Aorta (tissue), 5 donors: ENCODE results near the gene LUM. TPM values are rescaled to one million over a fixed set of nuclear protein-coding genes. Genes with fewer than 3 reads are reported as not detected.

Experiments
- ATAC-seq: fragments of 200-7000 bp; cut with Tn5 transposase; one replicate; pipeline ENCODE4 v1.9.1; 2022; ENCODE audit warnings: moderate library complexity; ENCODE audit not compliant: low FRiP score
- DNase-seq, 2 donors: peaks; one replicate each; pipeline ENCODE4 v3.0.0-alpha.2; 2020
- H3K27ac ChIP-seq, 2 donors: one replicate each; pipeline ENCODE4 v1.5.1; 2013; ENCODE audit warnings: low read length in 2 of 2, mild to moderate bottlenecking in 2 of 2, moderate library complexity in 2 of 2, control low read depth in 1 of 2, inconsistent platforms in 1 of 2, low read depth in 1 of 2
- H3K27me3 ChIP-seq, 2 donors: one replicate each; pipeline ENCODE4 v1.6.1; 2013; ENCODE audit warnings: control low read depth in 1 of 2, low read length in 1 of 2, mild to moderate bottlenecking in 1 of 2, moderate library complexity in 1 of 2; ENCODE audit not compliant: insufficient read depth in 2 of 2, control insufficient read depth in 1 of 2
- H3K36me3 ChIP-seq, 2 donors: one replicate each; pipeline ENCODE4 v1.6.1; 2013; ENCODE audit warnings: control low read depth in 1 of 2, low read length in 1 of 2, mild to moderate bottlenecking in 1 of 2; ENCODE audit not compliant: insufficient read depth in 2 of 2, control insufficient read depth in 1 of 2
- H3K4me1 ChIP-seq, 2 donors: one replicate each; pipeline ENCODE4 v1.6.1; 2013; ENCODE audit warnings: low read length in 2 of 2, control low read depth in 1 of 2, mild to moderate bottlenecking in 1 of 2, moderate library complexity in 1 of 2; ENCODE audit not compliant: insufficient read depth in 2 of 2, control insufficient read depth in 1 of 2
- H3K4me3 ChIP-seq, 2 donors: one replicate each; pipeline ENCODE4 v1.5.1; 2013; ENCODE audit warnings: low read length in 2 of 2, control low read depth in 1 of 2, mild to moderate bottlenecking in 1 of 2
- H3K9me3 ChIP-seq: one replicate; pipeline ENCODE4 v1.6.1; 2013; ENCODE audit warnings: mild to moderate bottlenecking, low read length; ENCODE audit not compliant: control insufficient read depth
- WGBS, 2 donors: extraction: QIAGEN DNeasy Blood & Tissue Kit; methylation state at CpG; one replicate each; pipeline ENCODE4 v1.1.7; 2013; 5-methylcytosine and 5-hydroxymethylcytosine counted together
- intact Hi-C, 2 donors: fragments of 100-400 bp; cut with DNase I; formaldehyde crosslinking; loops; one replicate each; pipeline versions ENCODE4 v1.14.2 to v1.15.0; 2022
- polyA plus RNA-seq, 2 donors: library from polyadenylated mRNA; stranded (reverse); fragments of 200-250 nt; gene quantifications; one replicate each; pipeline ENCODE4 v1.2.3, GENCODE V29; 2013
- total RNA-seq, 2 donors: library from RNA; stranded (reverse); fragmentation: NEBNext Ultra II Directional; extraction: Animal tissue kit (Norgen Biotek cat#: 25700); gene quantifications; one replicate each; pipeline ENCODE4 v1.2.1, GENCODE V29; 2021
- donor health status: healthy with polysubstance abuse.
- donor health status: Bipolar disorder and iron deficiency.
- donor health status: DM: no; HTN: no; CAD: no.
- donor health status: DM: no; HTN: no; CAD: no.
- donor health status: DM: yes; HTN: yes; CAD: no.

Gene LUM
- total and polyA plus RNA-seq, 4 donors = 92.4 to 628 (median 221) TPM

GRCh38 chr12:91074154-91074709, 37.1 kb downstream of the LUM start:
- DNase-seq (no peak), ATAC-seq (peak; percentile 56)
- Histone ChIP-seq H3K27ac (no peak overlapping the region), H3K9me3 (no peaks in the 10 kb centered on the region), H3K4me3 (no peak overlapping the region), H3K4me1 (no peaks in the 10 kb centered on the region), H3K36me3 (no peaks in the 10 kb centered on the region), H3K27me3 (no peaks in the 10 kb centered on the region)
- intact Hi-C loops = no loop called here
- 7 to 8% methylated on average over 6 of the region's 6 CpGs for WGBS, 2 donors

- ATAC-seq (no peak), DNase-seq (no peak)
- no peaks in the 10 kb centered on the region for H3K4me1 ChIP-seq
- no peak overlapping the region for H3K27ac ChIP-seq
- H3K36me3 ChIP-seq = no peaks in the 10 kb centered on the region
- no peak overlapping the region for H3K4me3 ChIP-seq
- no peaks in the 10 kb centered on the region for H3K9me3 ChIP-seq
- no peaks in the 10 kb centered on the region for H3K27me3 ChIP-seq
- intact Hi-C loops = no loop called here
Observed at GRCh38 chr12:91073426-91073825, 37.9 kb downstream of the LUM start.

GRCh38 chr12:91072931-91073330, 38.4 kb downstream of the LUM start:
- Histone ChIP-seq H3K27me3 (no peaks in the 10 kb centered on the region), H3K27ac (no peak overlapping the region), H3K4me1 (no peaks in the 10 kb centered on the region), H3K36me3 (no peaks in the 10 kb centered on the region), H3K4me3 (no peak overlapping the region), H3K9me3 (no peaks in the 10 kb centered on the region)
- no peak for DNase-seq
- ATAC-seq = no peak
- intact Hi-C loops = no loop called here
- 54 to 58% methylated on average over 2 of the region's 2 CpGs for WGBS, 2 donors

DNA sequence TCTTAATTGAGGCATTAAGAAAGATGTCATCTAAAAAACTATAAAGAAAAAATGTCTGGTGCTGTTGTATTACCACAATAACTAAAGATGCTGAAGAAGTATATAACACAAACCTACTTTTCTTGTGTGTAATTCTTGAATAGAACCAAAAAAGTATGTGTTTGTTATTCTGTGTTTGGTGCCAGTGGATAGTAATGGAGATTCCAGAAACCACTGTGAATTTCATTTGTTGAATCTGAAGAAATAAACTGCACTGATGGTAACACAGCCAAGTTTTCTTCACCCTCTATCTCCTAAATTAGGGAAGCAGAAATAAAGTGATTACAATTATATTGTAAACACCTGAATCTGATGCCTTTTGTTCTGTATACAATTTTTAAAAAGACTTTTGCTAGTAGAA, 40.4 kb downstream of the LUM start:
- ATAC-seq (no peak), DNase-seq (no peak)
- H3K9me3 ChIP-seq = no peaks in the 10 kb centered on the region
- H3K4me3 ChIP-seq = no peak overlapping the region
- H3K4me1 ChIP-seq = no peaks in the 10 kb centered on the region
- no peaks in the 10 kb centered on the region for H3K27me3 ChIP-seq
- H3K36me3 ChIP-seq = no peaks in the 10 kb centered on the region
- no peak overlapping the region for H3K27ac ChIP-seq
- intact Hi-C loops = no loop called here

DNA sequence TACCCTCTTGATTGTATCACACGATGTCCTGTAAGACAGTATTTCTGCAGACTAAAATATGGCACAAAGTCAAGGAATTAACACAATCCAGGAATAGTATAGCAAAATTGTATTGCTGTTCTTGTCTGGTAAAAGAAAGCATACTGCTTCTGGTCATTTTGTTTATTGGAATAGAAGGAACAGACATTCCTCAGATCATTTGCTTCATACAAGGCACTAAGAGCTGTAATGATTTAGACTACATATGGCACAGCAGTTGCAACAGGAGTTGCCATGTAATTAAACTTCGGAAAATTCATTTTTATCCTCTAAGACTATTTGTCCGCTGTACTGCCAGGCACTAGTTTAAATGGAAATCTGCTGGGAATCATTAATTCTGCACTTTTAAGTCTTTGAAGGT, 45.9 kb downstream of the LUM start:
- DNase-seq = no peak
- H3K27me3 ChIP-seq = no peaks in the 10 kb centered on the region
- no peak overlapping the region for H3K4me3 ChIP-seq
- intact Hi-C loops = no loop called here
- H3K9me3 ChIP-seq = no peaks in the 10 kb centered on the region
- ATAC-seq = no peak
- H3K4me1 ChIP-seq = no peaks in the 10 kb centered on the region
- H3K27ac ChIP-seq = no peak overlapping the region
- H3K36me3 ChIP-seq = no peaks in the 10 kb centered on the region
- WGBS, 2 donors = 91 to 92% methylated on average over 3 of the region's 3 CpGs

DNA sequence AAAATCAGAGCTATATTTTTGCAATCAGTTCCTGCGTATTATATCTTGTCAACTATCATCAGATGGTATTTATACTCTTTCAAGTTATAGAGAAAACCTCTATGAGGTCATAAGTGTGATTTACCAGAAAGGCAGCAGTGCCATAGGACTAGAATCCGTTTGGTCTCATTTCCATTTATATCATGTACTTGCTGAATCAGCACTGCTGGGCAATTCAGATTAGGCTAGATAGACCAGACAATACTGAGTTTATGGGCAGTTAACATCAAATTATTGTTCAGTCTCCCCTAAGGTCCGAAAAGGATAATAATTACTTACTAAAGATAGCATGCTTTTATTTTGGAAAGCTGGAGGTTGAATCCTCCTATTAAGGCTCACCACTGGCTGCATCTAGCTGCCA, 46.7 kb downstream of the LUM start:
- WGBS, 2 donors = 91 to 94% methylated on average over 3 of the region's 3 CpGs
- DNase-seq (no peak), ATAC-seq (no peak)
- Histone ChIP-seq H3K4me3 (no peak overlapping the region), H3K9me3 (no peaks in the 10 kb centered on the region), H3K27me3 (no peaks in the 10 kb centered on the region), H3K36me3 (no peaks in the 10 kb centered on the region), H3K27ac (no peak overlapping the region), H3K4me1 (no peaks in the 10 kb centered on the region)
- intact Hi-C loops = no loop called here

- intact Hi-C loops = no loop called here
- no peaks in the 10 kb centered on the region for H3K36me3 ChIP-seq
- no peaks in the 10 kb centered on the region for H3K4me1 ChIP-seq
- no peak overlapping the region for H3K4me3 ChIP-seq
- H3K27me3 ChIP-seq = no peaks in the 10 kb centered on the region
- no peaks in the 10 kb centered on the region for H3K9me3 ChIP-seq
- H3K27ac ChIP-seq = no peak overlapping the region
- ATAC-seq (no peak), DNase-seq (no peak)
- WGBS, 2 donors = 92 to 93% methylated on average over 1 of the region's 1 CpG
Observed at GRCh38 chr12:91061091-91061490, 50.2 kb downstream of the LUM start.

DNA sequence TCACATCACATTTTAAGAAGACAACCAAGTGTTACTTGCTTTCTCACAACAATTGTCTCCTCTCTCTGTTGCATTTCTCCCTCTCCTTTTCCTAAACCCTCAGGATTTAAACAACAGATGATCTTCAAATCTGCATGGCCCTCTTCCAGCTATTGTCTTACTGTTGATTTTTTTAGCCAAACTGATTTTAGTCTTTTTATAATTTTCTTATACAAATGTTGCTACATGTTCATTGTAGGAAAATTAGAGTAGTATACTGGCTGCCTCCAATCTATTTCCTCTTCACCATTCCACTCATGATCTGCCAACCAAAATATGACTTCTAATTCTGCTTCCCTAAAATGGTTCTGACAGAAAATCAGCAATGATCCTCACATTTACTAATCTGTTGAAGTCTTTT, 52.1 kb downstream of the LUM start:
- H3K27ac ChIP-seq = no peak overlapping the region

GRCh38 chr12:91058786-91059185, 52.5 kb downstream of the LUM start:
- no peaks in the 10 kb centered on the region for H3K27me3 ChIP-seq
- WGBS, 2 donors = 91 to 92% methylated on average over 1 of the region's 1 CpG
- ATAC-seq = no peak
- H3K9me3 ChIP-seq = no peaks in the 10 kb centered on the region
- no peaks in the 10 kb centered on the region for H3K36me3 ChIP-seq
- H3K27ac ChIP-seq = no peak overlapping the region
- intact Hi-C loops = no loop called here
- H3K4me3 ChIP-seq = no peak overlapping the region
- no peak for DNase-seq
- no peaks in the 10 kb centered on the region for H3K4me1 ChIP-seq

More for the DNA sequence above, 52.1 kb downstream of the LUM start:
- Histone ChIP-seq H3K9me3 (no peaks in the 10 kb centered on the region), H3K4me1 (no peaks in the 10 kb centered on the region), H3K36me3 (no peaks in the 10 kb centered on the region), H3K27me3 (no peaks in the 10 kb centered on the region), H3K4me3 (no peak overlapping the region)
- DNase-seq (no peak), ATAC-seq (no peak)
- intact Hi-C loops = no loop called here
